ENCODE measurements around the gene OR1I1.

OR1I1 gene

DNA sequence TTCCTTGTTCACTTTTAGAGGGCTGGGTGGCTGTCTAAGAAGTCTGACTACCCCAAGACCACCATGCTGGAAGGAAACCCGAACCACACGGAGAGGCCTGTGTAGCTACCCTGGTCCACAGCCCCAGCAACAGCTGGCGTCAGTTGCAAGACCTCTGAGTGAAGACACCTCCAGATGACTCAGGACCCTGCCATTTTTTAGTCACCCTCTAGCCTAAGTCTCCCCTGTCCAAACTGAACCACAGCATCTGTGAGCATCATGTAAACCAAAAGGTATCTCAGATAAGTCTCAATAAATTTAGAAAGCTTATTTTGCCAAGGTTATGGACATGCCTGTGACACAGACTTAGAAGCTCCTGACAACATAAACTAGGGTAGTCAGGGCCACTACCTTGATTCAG lies 23.0 kb downstream of the OR1I1 start:
- H3K27me3 ChIP-seq (ENCODE audit: low read length) = no peaks in the 10 kb centered on the region
- TF ChIP-seq, protein P1, sequence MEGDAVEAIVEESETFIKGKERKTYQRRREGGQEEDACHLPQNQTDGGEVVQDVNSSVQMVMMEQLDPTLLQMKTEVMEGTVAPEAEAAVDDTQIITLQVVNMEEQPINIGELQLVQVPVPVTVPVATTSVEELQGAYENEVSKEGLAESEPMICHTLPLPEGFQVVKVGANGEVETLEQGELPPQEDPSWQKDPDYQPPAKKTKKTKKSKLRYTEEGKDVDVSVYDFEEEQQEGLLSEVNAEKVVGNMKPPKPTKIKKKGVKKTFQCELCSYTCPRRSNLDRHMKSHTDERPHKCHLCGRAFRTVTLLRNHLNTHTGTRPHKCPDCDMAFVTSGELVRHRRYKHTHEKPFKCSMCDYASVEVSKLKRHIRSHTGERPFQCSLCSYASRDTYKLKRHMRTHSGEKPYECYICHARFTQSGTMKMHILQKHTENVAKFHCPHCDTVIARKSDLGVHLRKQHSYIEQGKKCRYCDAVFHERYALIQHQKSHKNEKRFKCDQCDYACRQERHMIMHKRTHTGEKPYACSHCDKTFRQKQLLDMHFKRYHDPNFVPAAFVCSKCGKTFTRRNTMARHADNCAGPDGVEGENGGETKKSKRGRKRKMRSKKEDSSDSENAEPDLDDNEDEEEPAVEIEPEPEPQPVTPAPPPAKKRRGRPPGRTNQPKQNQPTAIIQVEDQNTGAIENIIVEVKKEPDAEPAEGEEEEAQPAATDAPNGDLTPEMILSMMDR (IDR thresholded peaks at IDR 0.05; ENCODE audit: insufficient read depth, low read length, poor library complexity, severe bottlenecking) = no peak
- no peak for TF ChIP-seq EZH2phosphoT487 (conservative IDR thresholded peaks at IDR 0.05; ENCODE audit: low read length)
- no peak overlapping the region for H3K4me3 ChIP-seq (ENCODE audit: insufficient read depth, low read length, poor library complexity, severe bottlenecking)
- H3K9me2 ChIP-seq (replicated peaks; ENCODE audit: insufficient read depth, low read length) = no peaks in the 10 kb centered on the region
- no peaks in the 10 kb centered on the region for H3F3A ChIP-seq (ENCODE audit: insufficient read depth)
- H3K9ac ChIP-seq (ENCODE audit: low read length) = no peak overlapping the region
- H3K27ac ChIP-seq (ENCODE audit: low read depth, low read length) = no peak overlapping the region
- no peaks in the 10 kb centered on the region for H4K20me1 ChIP-seq (ENCODE audit: low read depth, low read length)
- no peak overlapping the region for H2AFZ ChIP-seq (ENCODE audit: low read depth, low read length, severe bottlenecking)
- no peaks in the 10 kb centered on the region for H3K79me2 ChIP-seq (ENCODE audit: insufficient read depth, low read length)
- no peaks in the 10 kb centered on the region for H3K36me3 ChIP-seq (ENCODE audit: low read length)
- H3K4me2 ChIP-seq (ENCODE audit: low read depth, low read length, poor library complexity, severe bottlenecking) = no peak overlapping the region
- H3K9me3 ChIP-seq (ENCODE audit: insufficient read depth, low read length) = no peaks in the 10 kb centered on the region

DNA sequence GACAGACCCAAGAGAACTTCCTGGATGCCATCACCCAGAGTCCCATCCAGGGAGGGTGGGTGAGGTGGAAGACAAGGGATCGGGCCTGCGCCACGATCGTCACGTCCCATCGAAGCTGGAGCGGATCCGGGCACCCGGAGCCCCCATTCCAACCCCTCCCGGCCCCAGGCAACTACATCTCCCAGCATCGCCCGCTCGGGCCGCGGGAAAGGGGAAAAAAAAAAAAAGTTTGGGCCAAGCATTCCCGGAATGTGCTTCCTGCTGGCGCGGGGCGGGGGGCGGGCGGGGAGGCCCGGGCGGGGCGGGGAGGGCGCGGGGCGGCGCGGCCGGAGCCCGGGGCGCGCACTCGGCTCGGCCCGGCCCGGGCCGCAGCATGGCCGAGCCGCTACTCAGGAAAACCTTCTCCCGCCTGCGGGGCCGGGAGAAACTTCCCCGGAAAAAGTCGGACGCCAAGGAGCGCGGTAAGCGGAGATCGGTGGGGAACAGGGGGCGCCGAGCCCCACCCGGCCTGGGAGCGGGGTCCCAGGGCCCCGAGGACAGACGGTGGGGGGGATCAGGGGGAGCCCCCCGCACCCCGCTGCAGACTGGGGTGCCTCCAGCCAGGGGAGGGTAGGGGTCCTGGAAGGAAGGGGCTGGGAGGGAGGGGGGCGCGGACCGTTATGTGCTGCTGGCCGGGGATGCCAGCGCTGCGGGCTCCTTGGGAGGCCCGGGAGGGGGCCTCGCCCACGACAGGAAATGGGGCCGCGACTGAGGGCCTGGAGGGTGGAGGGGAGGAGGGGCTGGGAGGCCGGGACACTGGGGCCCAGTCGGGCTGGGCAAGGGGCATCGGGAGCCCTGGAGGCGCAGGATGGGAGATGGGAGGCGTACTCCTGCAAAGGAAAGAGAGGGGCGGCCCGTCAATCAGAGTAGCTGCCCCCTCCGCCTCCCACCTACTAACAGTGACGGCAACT lies 25.3 kb downstream of the OR1I1 start, which contains the start of gene SYDE1:
TSS of gene SYDE1 (plus strand) at position 341 of the 950 bp plus-strand sequence. CDS start at position 374, 33 bp downstream.
- Histone ChIP-seq H3K9me3 (ENCODE audit: insufficient read depth, low read length) (no peaks in the 10 kb centered on the region), H3K36me3 (ENCODE audit: low read length) (no peaks in the 10 kb centered on the region), H4K20me1 (ENCODE audit: low read depth, low read length) (no peaks in the 10 kb centered on the region), H3K9me2 (replicated peaks; ENCODE audit: insufficient read depth, low read length) (no peaks in the 10 kb centered on the region), H3K79me2 (ENCODE audit: insufficient read depth, low read length) (no peaks in the 10 kb centered on the region), H3F3A (ENCODE audit: insufficient read depth) (no peaks in the 10 kb centered on the region), H3K27ac (ENCODE audit: low read depth, low read length) (no peak within 1 kb of the TSS), H3K4me3 (ENCODE audit: insufficient read depth, low read length, poor library complexity, severe bottlenecking) (no peak within 1 kb of the TSS), H3K27me3 (ENCODE audit: low read length) (no peaks in the 10 kb centered on the region), H2AFZ (ENCODE audit: low read depth, low read length, severe bottlenecking) (no peak within 1 kb of the TSS), H3K4me2 (ENCODE audit: low read depth, low read length, poor library complexity, severe bottlenecking) (no peak within 1 kb of the TSS), H3K9ac (ENCODE audit: low read length) (no peak within 1 kb of the TSS)
- TF ChIP-seq, protein P1 (IDR thresholded peaks at IDR 0.05; ENCODE audit: insufficient read depth, low read length, poor library complexity, severe bottlenecking) = no peak
- no peak for TF ChIP-seq EZH2phosphoT487 (conservative IDR thresholded peaks at IDR 0.05; ENCODE audit: low read length)

DNA sequence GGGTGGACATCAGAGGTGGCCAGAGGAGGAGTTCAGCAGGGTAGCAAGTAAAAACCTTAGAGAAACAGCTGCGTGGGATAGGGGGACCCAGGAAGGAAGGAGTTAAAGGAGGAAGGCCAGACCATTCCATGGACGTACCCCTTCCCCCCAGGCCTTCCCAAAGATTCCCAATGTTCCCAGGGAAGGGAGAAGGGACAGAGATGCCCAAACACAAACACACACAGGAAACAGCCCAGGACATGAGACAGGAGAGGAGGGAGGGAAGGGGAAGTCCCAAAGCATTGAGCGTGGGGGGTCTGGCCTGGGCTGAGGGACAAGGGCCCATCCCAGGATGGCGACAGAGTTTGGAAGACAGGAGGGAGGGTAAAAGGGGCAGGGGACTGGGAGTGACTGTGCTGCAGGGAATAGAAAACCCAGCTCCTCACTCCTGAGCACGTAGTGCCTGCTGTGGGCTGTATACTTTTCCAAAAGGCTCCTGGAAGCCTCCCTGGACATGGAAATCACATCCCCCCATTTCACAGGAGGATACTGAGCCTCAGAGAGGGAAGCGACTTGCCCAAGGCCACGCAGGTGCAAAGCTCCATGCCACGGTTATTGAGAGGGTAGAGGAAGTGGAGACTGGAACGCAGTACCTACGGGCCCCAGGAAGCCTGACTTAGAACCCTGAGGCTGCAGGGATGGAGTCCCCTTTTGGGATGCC lies 26.3 kb downstream of the OR1I1 start:
- Histone ChIP-seq H3K27me3 (ENCODE audit: low read length) (no peaks in the 10 kb centered on the region), H2AFZ (ENCODE audit: low read depth, low read length, severe bottlenecking) (no peak overlapping the region), H4K20me1 (ENCODE audit: low read depth, low read length) (no peaks in the 10 kb centered on the region), H3K27ac (ENCODE audit: low read depth, low read length) (no peak overlapping the region), H3K9me3 (ENCODE audit: insufficient read depth, low read length) (no peaks in the 10 kb centered on the region), H3K36me3 (ENCODE audit: low read length) (no peaks in the 10 kb centered on the region), H3K4me3 (ENCODE audit: insufficient read depth, low read length, poor library complexity, severe bottlenecking) (no peak overlapping the region), H3K79me2 (ENCODE audit: insufficient read depth, low read length) (no peaks in the 10 kb centered on the region), H3K4me2 (ENCODE audit: low read depth, low read length, poor library complexity, severe bottlenecking) (no peak overlapping the region), H3F3A (ENCODE audit: insufficient read depth) (no peaks in the 10 kb centered on the region), H3K9me2 (replicated peaks; ENCODE audit: insufficient read depth, low read length) (no peaks in the 10 kb centered on the region), H3K9ac (ENCODE audit: low read length) (no peak overlapping the region)
- TF ChIP-seq EZH2phosphoT487 (conservative IDR thresholded peaks at IDR 0.05; ENCODE audit: low read length) = no peak
- TF ChIP-seq, protein P1 (IDR thresholded peaks at IDR 0.05; ENCODE audit: insufficient read depth, low read length, poor library complexity, severe bottlenecking) = no peak

All from SU-DHL-6 (cell line).